Activated effector memory CD4-positive, alpha-beta T cell treated with anti-CD3 and anti-CD28 coated beads, Interleukin-2, amount 50 U/mL, for 16 hours (primary cell): ENCODE results near the gene RAVER1.
"Not testable (repeated sequence)": the region's sequence is repeated elsewhere in the genome, so short reads cannot be mapped to it uniquely, and the experiment has no call there.

Source experiments
- DNase-seq: peaks from one replicate; pipeline ENCODE4 v3.0.0-alpha.2; 2020

Gene RAVER1

GRCh38 chr19:10290357-10290875 lies 42.9 kb downstream of the RAVER1 start:
- no peak for DNase-seq

GRCh38 chr19:10289836-10290356 lies 43.4 kb downstream of the RAVER1 start, which contains the start of gene ICAM5:
Gene ICAM5, plus strand, starts transcription at chr19:10289952. Its CDS starts 92 bp downstream, at chr19:10290044.
- peak; percentile 80 for DNase-seq

GRCh38 chr19:10289167-10289835 lies 44.0 kb downstream of the RAVER1 start:
- DNase-seq: peak; percentile 88

DNA sequence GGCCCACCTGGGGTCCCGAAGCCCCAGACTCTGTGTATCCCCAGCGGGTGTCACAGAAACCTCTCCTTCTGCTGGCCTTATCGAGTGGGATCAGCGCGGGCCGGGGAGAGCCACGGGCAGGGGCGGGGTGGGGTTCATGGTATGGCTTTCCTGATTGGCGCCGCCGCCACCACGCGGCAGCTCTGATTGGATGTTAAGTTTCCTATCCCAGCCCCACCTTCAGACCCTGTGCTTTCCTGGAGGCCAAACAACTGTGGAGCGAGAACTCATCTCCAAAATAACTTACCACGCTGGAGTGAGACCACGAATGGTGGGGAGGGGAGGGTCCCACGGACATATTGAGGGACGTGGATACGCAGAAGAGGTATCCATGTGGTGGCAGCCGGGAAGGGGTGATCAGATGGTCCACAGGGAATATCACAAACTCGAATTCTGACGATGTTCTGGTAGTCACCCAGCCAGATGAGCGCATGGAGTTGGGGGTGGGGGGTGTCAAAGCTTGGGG lies 44.6 kb downstream of the RAVER1 start:
- DNase-seq: peak; percentile 76

- peak; percentile 72 for DNase-seq
Observed at GRCh38 chr19:10286803-10287737, 46.3 kb downstream of the RAVER1 start, which contains the start of gene ICAM4. Gene ICAM4, plus strand, starts transcription at chr19:10286955. Its CDS starts 58 bp downstream, at chr19:10287013.

GRCh38 chr19:10285393-10285792 lies 47.9 kb downstream of the RAVER1 start:
- DNase-seq: no peak

DNA sequence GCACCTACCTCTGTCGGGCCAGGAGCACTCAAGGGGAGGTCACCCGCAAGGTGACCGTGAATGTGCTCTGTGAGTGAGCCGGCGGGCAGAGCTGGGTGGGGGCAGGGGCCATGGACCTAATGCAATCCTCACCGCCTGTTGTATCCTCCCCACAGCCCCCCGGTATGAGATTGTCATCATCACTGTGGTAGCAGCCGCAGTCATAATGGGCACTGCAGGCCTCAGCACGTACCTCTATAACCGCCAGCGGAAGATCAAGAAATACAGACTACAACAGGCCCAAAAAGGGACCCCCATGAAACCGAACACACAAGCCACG lies 48.4 kb downstream of the RAVER1 start:
- no peak for DNase-seq

DNA sequence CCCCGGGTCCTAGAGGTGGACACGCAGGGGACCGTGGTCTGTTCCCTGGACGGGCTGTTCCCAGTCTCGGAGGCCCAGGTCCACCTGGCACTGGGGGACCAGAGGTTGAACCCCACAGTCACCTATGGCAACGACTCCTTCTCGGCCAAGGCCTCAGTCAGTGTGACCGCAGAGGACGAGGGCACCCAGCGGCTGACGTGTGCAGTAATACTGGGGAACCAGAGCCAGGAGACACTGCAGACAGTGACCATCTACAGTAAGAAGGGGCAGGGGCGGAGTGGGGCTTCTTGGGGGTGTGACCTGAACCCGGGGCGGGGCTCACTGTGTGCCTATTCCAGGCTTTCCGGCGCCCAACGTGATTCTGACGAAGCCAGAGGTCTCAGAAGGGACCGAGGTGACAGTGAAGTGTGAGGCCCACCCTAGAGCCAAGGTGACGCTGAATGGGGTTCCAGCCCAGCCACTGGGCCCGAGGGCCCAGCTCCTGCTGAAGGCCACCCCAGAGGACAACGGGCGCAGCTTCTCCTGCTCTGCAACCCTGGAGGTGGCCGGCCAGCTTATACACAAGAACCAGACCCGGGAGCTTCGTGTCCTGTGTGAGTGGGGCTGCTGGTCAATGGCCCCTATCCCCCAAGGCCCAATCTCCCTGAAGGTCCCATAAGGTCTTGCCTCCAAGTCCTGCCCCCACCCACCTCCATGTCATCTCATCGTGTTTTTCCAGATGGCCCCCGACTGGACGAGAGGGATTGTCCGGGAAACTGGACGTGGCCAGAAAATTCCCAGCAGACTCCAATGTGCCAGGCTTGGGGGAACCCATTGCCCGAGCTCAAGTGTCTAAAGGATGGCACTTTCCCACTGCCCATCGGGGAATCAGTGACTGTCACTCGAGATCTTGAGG lies 49.0 kb downstream of the RAVER1 start:
- no peak for DNase-seq

GRCh38 chr19:10283301-10284064 lies 49.8 kb downstream of the RAVER1 start:
- DNase-seq: no peak

DNA sequence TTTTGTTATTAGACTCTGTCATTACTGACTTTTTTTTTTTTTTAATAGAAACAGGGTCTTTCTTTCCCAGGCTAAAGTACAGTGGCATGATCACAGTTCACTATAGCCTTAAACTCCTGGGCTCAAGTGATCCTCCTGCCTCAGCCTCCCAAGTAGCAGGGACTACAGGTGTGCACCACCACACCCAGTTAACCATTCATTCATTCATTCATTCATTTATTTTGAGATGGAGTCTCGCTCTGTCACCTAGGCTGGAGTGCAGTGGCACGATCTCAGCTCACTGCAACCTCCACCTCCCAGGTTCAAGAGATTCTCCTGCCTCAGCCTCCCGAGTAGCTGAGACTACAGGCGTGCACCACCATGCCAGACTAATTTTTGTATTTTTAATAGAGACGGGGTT lies 51.3 kb downstream of the RAVER1 start:
- DNase-seq: not testable (repeated sequence)

- DNase-seq: no peak
Observed at GRCh38 chr19:10279737-10280442, 53.4 kb downstream of the RAVER1 start.

DNA sequence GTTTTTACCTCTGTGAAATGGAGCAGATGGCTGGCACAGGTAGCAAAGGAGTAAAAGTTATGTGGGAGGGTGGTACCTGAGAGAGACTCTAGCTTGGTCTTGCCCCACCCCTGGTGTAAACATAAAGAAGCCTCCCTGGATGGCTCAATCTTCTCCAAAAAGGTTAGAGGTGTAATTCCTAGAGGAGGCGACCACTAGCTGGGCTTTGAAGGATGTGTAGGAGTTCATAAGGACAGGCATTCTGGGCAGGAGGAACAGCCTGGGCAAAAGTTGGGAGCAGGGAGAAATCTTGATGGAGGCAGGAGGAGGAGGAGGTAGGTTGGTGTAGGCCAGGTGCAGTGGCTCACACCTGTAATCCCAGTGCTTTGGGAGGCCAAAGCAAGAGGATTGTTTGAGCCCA lies 54.4 kb downstream of the RAVER1 start:
- DNase-seq: no peak

DNA sequence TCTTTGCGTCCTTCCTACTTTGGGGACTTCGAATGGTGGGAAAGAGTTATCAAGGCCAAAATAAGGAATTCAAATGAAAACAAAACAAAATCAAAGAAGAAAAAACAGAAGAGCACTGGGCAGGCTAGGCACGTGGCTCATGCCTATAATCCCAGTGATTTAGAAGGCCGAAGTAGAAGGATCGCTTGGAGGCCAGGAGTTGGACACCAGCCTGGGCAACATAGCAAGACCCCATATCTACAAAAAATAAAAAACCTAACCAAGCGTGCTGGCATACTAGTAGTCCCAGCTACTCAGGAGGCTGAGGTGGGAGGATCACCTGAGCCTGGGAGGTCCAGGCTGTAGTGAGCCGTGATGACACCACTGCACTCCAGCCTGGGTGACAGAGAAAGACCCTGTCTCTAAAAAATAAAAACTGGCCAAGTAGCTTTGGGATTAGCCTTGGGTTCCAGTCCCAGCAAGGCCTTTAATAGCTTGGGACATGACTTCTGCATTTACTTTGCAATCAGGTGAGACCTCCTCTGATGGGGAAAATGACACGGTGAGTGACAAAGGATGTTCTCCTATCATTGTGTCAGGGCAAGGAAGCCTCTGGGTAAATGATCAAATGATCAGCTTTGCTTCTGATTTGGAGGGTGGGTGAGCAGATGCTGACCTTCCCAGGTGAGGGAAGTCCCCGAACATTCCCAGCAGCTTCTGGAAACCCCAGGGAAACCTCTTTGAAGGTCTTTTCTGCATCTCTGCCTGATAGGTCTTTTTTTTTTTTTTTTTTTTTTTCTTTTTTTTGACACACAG lies 55.3 kb downstream of the RAVER1 start:
- no peak for DNase-seq

GRCh38 chr19:10274589-10274988 lies 58.7 kb downstream of the RAVER1 start:
- no peak for DNase-seq

DNA sequence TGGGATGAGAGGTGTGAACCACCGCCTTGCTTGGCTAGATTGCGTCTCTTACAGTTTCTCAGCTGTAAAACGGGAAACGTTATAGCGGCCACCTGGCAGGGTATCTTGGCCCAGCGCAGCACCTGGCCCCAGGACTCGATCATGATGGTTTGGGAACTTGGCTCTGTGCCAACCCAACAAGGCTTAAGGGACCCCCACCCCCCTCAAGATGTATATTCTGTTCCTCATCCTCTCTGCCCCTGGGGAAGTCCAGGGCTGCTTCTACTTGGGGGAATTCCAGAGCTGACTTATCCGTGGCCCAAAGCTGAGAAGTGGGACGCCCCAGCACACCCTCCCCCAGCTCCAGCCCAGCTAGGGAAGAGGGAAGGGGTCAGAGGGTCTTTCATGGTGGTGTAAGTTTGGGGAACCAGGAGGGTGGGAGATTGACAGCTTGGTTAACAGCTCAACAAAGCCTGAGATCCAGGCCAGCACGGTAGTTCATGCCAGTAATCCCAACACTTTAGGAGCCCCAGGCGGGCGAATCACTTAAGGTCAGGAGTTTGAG lies 61.7 kb downstream of the RAVER1 start:
- peak; percentile 80 for DNase-seq

GRCh38 chr19:10270616-10271394 lies 62.5 kb downstream of the RAVER1 start, which contains the start of gene ICAM1:
Gene ICAM1, plus strand, starts transcription at chr19:10271120. Its CDS starts 40 bp downstream, at chr19:10271160.
- DNase-seq: peak; percentile 91

- DNase-seq: peak; percentile 89
Observed at GRCh38 chr19:10270180-10270615, 63.1 kb downstream of the RAVER1 start.
